ENCODE measurements around the gene LRMDA. TPM values are rescaled to one million over a fixed set of nuclear protein-coding genes. Genes with fewer than 3 reads are reported as not detected.

Gene LRMDA
- total and polyA plus RNA-seq, 2 of the 4 experiments (the other 2 are of a cell fraction): 0.07 TPM; not detected in 1

DNA sequence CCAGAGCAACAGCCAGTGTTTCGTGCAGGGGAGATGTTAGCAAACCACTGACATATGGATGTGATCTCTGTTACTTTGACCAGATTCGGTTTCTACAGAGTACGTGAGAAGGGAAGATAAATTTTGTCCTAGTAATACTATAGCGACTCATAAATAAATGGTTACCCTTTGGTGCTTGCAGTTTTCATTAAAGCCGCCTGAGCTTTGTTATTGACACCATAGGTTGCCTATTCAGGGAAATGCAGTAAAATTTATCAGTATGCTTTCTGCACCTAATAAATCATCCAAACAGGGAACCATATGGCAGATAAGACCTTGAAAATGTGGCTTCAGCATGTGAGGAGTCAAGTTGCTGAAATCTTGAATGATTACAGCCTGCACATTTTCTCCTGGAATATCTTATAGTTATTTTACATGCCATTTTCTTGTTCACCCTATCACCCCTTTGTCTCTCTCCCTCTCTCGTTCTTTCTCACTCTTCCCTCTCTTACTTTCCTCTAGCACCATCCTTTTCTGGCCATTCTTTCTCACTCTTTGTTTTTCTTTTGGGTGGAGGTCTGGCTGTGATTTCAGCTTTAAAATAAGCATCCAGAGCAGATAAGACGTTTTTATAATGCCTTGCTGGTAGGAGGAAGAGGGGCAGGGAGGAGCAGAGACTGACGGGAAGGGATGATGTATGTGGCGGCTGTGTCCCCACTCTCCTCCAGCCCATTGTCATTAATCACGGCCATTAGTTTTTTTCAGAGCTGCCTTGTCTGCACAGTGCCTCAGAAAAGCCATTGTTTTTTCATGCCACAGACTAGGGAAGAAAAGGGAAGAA, 182.5 kb downstream of the LRMDA start:
- H2BK15ac ChIP-seq (ENCODE audit: low read depth, low read length): no peak overlapping the region
- H3K18ac ChIP-seq (ENCODE audit: low read depth, low read length): no peak overlapping the region
- no peak overlapping the region for H2BK20ac ChIP-seq (ENCODE audit: low read depth, low read length)
- DNase-seq (no peak), ATAC-seq (ENCODE audit: low read depth) (no peak)
- no peak overlapping the region for H3K4me3 ChIP-seq (ENCODE audit: insufficient read depth, low read depth, low read length)
- in situ Hi-C loops (cut with MboI; ENCODE audit: low sequenced_read_pairs): no loop called here
- H2AFZ ChIP-seq (replicated peaks; ENCODE audit: low read length, poor library complexity): no peak overlapping the region
- CTCF ChIA-PET: no interaction called here
- H4K20me1 ChIP-seq (ENCODE audit: insufficient read depth, low read length): no peaks in the 10 kb centered on the region
- H4K8ac ChIP-seq (ENCODE audit: low read depth in 2 of 2, low read length in 2 of 2): no peak overlapping the region
- no peaks in the 10 kb centered on the region for H3K9me1 ChIP-seq (ENCODE audit: insufficient read depth, low read length)
- no peak overlapping the region for H3K14ac ChIP-seq (replicated peaks; ENCODE audit: low read depth, low read length)
- no peak overlapping the region for H2AK5ac ChIP-seq (ENCODE audit: low read depth, low read length)
- no peak overlapping the region for H3K56ac ChIP-seq (ENCODE audit: extremely low read depth, insufficient read depth, low read length)
- dilution Hi-C loops (cut with HindIII; ENCODE audit: low sequenced_read_pairs, unreplicated experiment): no loop called here
- H3K36me3 ChIP-seq (ENCODE audit: control insufficient read depth, insufficient read depth, low read length): no peaks in the 10 kb centered on the region
- H3K9me3 ChIP-seq (ENCODE audit: control insufficient read depth, insufficient read depth, low read length): no peaks in the 10 kb centered on the region
- no peak overlapping the region for H3K23ac ChIP-seq (ENCODE audit: low read depth, low read length)
- H3K4me2 ChIP-seq (ENCODE audit: low read depth, low read length): no peak overlapping the region
- no peak overlapping the region for H3K9ac ChIP-seq (ENCODE audit: low read depth, low read length)
- H2AK9ac ChIP-seq (replicated peaks; ENCODE audit: low read depth, low read length, poor library complexity): no peak overlapping the region
- H4K91ac ChIP-seq (ENCODE audit: insufficient read depth, low read depth, low read length): no peak overlapping the region
- H3K27ac ChIP-seq (ENCODE audit: insufficient read depth, low read length): no peak overlapping the region
- TF ChIP-seq RFX5 (IDR thresholded peaks at IDR 0.05; ENCODE audit: low read depth, low read length): no peak
- TF ChIP-seq POLR2A (IDR thresholded peaks at IDR 0.05; ENCODE audit: low read depth, low read length): no peak
- no peak for TF ChIP-seq FOS (IDR thresholded peaks at IDR 0.05; ENCODE audit: low read depth, low read length)
- TF ChIP-seq ELK1 (IDR thresholded peaks at IDR 0.05; ENCODE audit: borderline replicate concordance, low read depth, low read length): no peak
- no peak for TF ChIP-seq RAD21 (IDR thresholded peaks at IDR 0.05; ENCODE audit: low read length)
- TF ChIP-seq NFE2L2 (IDR thresholded peaks at IDR 0.05; ENCODE audit: low read depth, low read length): no peak
- no peak for TF ChIP-seq CEBPB (IDR thresholded peaks at IDR 0.05; ENCODE audit: low read depth, low read length)
- TF ChIP-seq RCOR1 (IDR thresholded peaks at IDR 0.05; ENCODE audit: insufficient replicate concordance, low read length): no peak
- H4K5ac ChIP-seq (ENCODE audit: low read depth, low read length): no peak overlapping the region
- intact Hi-C loops (cut with micrococcal nuclease): no loop called here
- POLR2A ChIA-PET (ENCODE audit: unreplicated experiment): no interaction called here
- no peaks in the 10 kb centered on the region for H3K79me1 ChIP-seq (ENCODE audit: low read depth in 1 of 2, low read length in 2 of 2)
- H2BK120ac ChIP-seq (ENCODE audit: low read depth, low read length): no peak overlapping the region
- no peak overlapping the region for H3K4ac ChIP-seq (ENCODE audit: low read depth, low read length)
- no peaks in the 10 kb centered on the region for H3K4me1 ChIP-seq (ENCODE audit: control insufficient read depth, insufficient read depth, low read length)
- 0% methylated on average over 1 of the region's 10 CpGs; no CpG with 5 or more reads in 1 of the 2 experiments for WGBS, 2 experiments (ENCODE audit: extremely low coverage in 2 of 2, insufficient read length in 1 of 2)
- BruUV-seq (replicated peaks): no TSS peak
- no peak overlapping the region for H2BK5ac ChIP-seq (ENCODE audit: low read depth, low read length, poor library complexity, severe bottlenecking)
- peaks cover 10% of the 10 kb centered on the region; the same call in 1 of the 2 replicates for H3K27me3 ChIP-seq (ENCODE audit: control insufficient read depth, insufficient read depth, low read length)

Data from IMR-90 (cell line).